ENCODE data around the gene ZNF608. TPM values are rescaled to one million over a fixed set of nuclear protein-coding genes. Genes with fewer than 3 reads are reported as not detected.

ZNF608 gene, protein sequence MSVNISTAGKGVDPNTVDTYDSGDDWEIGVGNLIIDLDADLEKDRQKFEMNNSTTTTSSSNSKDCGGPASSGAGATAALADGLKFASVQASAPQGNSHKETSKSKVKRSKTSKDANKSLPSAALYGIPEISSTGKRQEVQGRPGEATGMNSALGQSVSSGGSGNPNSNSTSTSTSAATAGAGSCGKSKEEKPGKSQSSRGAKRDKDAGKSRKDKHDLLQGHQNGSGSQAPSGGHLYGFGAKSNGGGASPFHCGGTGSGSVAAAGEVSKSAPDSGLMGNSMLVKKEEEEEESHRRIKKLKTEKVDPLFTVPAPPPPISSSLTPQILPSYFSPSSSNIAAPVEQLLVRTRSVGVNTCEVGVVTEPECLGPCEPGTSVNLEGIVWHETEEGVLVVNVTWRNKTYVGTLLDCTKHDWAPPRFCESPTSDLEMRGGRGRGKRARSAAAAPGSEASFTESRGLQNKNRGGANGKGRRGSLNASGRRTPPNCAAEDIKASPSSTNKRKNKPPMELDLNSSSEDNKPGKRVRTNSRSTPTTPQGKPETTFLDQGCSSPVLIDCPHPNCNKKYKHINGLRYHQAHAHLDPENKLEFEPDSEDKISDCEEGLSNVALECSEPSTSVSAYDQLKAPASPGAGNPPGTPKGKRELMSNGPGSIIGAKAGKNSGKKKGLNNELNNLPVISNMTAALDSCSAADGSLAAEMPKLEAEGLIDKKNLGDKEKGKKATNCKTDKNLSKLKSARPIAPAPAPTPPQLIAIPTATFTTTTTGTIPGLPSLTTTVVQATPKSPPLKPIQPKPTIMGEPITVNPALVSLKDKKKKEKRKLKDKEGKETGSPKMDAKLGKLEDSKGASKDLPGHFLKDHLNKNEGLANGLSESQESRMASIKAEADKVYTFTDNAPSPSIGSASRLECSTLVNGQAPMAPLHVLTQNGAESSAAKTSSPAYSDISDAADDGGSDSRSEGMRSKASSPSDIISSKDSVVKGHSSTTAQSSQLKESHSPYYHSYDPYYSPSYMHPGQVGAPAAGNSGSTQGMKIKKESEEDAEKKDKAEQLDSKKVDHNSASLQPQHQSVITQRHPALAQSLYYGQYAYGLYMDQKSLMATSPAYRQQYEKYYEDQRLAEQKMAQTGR (N-terminal part only)
- total RNA-seq (not detected), polyA plus RNA-seq (not detected)

DNA sequence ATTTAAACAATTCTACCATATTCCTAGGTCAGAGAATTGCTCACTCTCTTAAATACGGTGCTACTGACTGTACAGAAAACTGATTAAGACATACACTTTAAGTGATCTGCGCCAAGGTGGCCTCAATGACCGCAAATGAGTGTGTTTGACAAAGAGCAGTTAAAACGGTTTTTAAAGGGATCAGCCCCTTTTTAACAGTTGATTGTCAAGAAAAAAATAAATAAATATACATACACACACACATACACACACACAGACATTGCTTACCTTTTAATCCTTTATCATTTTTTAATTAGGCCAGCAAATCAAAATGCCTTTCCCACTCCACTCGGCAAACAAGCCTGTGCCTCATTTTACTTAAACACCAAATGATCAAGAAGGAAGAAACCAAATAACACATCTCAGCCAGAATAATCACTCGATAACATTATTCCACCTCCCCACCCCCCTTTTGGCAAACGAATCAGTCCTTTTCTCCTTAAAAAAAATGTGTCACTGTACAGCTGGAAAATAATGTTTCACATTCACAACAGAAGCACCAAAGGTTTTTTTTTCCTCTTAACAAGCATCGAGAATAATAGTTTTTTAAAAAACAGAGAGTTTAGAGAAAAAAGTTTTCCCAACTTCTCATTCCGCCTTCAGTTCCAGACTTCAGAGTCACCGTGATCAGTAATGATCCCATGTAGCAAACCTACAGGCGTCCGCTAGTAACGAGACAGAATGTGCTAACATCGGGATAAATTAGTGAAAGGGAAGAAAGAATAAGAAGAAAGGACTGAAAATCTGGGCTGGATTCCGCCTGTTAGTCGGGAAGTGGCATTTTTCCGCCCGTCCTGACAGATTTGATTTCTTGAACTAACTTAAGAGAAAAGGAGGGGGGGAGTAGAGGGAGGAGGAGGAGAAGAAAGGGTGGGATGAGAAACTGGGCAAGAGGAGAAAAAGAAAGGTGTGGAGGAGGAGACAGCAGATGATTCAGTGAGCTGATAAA, at the start of gene ZNF608:
Gene ZNF608, minus strand, starts transcription at position 712 of the 988 bp plus-strand sequence. CDS start 1,650 bp downstream, outside the sequence.
- peak within 1 kb of the TSS in 1 of 8 donors; percentile 37 for H3K27ac Mint-ChIP-seq
- peaks cover 2 to 15% (median 9%) of the 10 kb centered on the region in 3 donors for H3K4me1 Mint-ChIP-seq
- H3K27me3 Mint-ChIP-seq, result peaks cover 38 to 56% of the 10 kb centered on the region in 2 donors
- Histone ChIP-seq H3K27me3 (ENCODE audit: insufficient read depth, low read length, poor library complexity, severe bottlenecking) (peaks cover 16% of the 10 kb centered on the region), H3K9me3 (ENCODE audit: low read length) (no peaks in the 10 kb centered on the region), H3K27ac (ENCODE audit: low read depth, low read length) (no peak within 1 kb of the TSS), H3K4me1 (ENCODE audit: insufficient read depth, low read length) (no peaks in the 10 kb centered on the region), H3K36me3 (ENCODE audit: insufficient read depth, low read length) (no peaks in the 10 kb centered on the region), H3K4me3 (ENCODE audit: low read length) (no peak within 1 kb of the TSS)
- DNase-seq, result no peak
- ChIA-PET POLR2A (no interaction called here), CTCF (no interaction called here)
- peak within 1 kb of the TSS in 5 of 7 donors; percentile 32 to 60 (median 42) for H3K4me3 Mint-ChIP-seq
- H3K36me3 Mint-ChIP-seq, result no peaks in the 10 kb centered on the region
- peaks cover under 1 to 9% (median 8%) of the 10 kb centered on the region in 5 donors for H3K9me3 Mint-ChIP-seq

DNA sequence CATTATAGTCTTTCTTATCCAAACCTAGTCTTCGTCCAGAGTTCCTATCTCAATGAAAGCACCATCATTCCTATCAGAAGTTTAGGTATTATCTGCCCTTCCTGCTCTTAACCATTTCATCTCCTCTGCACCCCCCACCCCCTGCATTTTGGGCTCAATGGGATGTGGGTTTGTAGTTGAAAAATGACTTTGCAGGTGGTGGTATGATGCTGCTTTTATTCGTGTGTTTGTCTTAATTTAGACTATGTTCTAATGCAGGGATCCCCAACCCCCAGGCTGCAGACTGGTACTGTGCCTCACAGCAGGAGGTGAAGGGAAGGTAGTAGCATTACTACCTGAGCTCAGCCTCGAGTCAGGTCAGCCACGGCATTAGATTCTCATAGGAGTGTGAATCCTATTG, 49.4 kb upstream of the ZNF608 start:
- ChIA-PET POLR2A (no interaction called here), CTCF (no interaction called here)
- Mint-ChIP-seq H3K4me1 (no peaks in the 10 kb centered on the region), H3K27ac (no peak overlapping the region), H3K36me3 (no peaks in the 10 kb centered on the region), H3K27me3 (no peaks in the 10 kb centered on the region), H3K9me3 (peaks cover 0 to 8% (median 3%) of the 10 kb centered on the region in 5 donors), H3K4me3 (no peak overlapping the region)
- Histone ChIP-seq H3K36me3 (ENCODE audit: insufficient read depth, low read length) (no peaks in the 10 kb centered on the region), H3K27ac (ENCODE audit: low read depth, low read length) (no peak overlapping the region), H3K4me1 (ENCODE audit: insufficient read depth, low read length) (no peaks in the 10 kb centered on the region), H3K9me3 (ENCODE audit: low read length) (no peaks in the 10 kb centered on the region), H3K27me3 (ENCODE audit: insufficient read depth, low read length, poor library complexity, severe bottlenecking) (no peaks in the 10 kb centered on the region), H3K4me3 (ENCODE audit: low read length) (no peak overlapping the region)
- DNase-seq, result no peak

GRCh38 chr5:124790895-124791732, 44.7 kb upstream of the ZNF608 start:
- Mint-ChIP-seq H3K9me3 (peaks cover 1 to 8% (median 3%) of the 10 kb centered on the region in 5 donors), H3K36me3 (no peaks in the 10 kb centered on the region), H3K27ac (no peak overlapping the region), H3K4me1 (no peaks in the 10 kb centered on the region), H3K27me3 (no peaks in the 10 kb centered on the region), H3K4me3 (no peak overlapping the region)
- H3K4me1 ChIP-seq (ENCODE audit: insufficient read depth, low read length), result no peaks in the 10 kb centered on the region
- no peak overlapping the region for H3K4me3 ChIP-seq (ENCODE audit: low read length)
- CTCF ChIA-PET, result no interaction called here
- DNase-seq, result no peak
- H3K27ac ChIP-seq (ENCODE audit: low read depth, low read length), result no peak overlapping the region
- H3K9me3 ChIP-seq (ENCODE audit: low read length), result no peaks in the 10 kb centered on the region
- no peaks in the 10 kb centered on the region for H3K36me3 ChIP-seq (ENCODE audit: insufficient read depth, low read length)
- H3K27me3 ChIP-seq (ENCODE audit: insufficient read depth, low read length, poor library complexity, severe bottlenecking), result no peaks in the 10 kb centered on the region
- POLR2A ChIA-PET, result no interaction called here

DNA sequence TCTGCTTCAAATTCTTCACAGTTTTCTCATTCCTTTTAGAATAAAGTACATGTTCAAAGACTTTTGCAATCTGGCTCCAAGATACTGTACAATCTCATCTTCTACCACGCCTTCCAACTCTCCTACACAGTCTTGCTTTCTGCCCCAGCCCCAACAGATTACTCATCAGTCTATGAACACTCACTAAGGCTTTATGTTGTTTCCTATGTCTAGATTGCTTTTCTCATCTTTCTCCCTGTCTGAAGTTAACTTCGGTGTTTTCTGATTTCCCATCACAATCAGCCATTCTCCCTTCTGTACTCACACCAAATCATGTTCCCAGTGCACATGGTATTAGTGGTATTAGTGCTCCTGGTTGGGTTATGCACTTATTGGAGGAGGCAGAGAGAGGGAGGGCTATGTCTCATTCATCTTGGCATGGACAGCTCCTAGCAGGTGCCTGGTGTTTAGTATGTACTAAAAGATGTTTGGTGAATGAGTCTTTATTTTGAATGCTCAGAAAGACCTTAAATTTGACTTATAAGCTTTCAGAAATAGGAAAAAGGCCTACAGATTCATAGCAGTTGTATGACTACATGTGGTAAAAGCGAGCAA, 44.0 kb upstream of the ZNF608 start:
- no peaks in the 10 kb centered on the region for H3K36me3 ChIP-seq (ENCODE audit: insufficient read depth, low read length)
- Mint-ChIP-seq H3K27ac (no peak overlapping the region), H3K9me3 (peaks cover 1 to 8% (median 3%) of the 10 kb centered on the region in 5 donors), H3K4me3 (no peak overlapping the region), H3K36me3 (no peaks in the 10 kb centered on the region), H3K4me1 (no peaks in the 10 kb centered on the region), H3K27me3 (no peaks in the 10 kb centered on the region)
- H3K9me3 ChIP-seq (ENCODE audit: low read length), result no peaks in the 10 kb centered on the region
- no peaks in the 10 kb centered on the region for H3K4me1 ChIP-seq (ENCODE audit: insufficient read depth, low read length)
- DNase-seq, result no peak
- H3K27me3 ChIP-seq (ENCODE audit: insufficient read depth, low read length, poor library complexity, severe bottlenecking), result no peaks in the 10 kb centered on the region
- ChIA-PET CTCF (no interaction called here), POLR2A (no interaction called here)
- no peak overlapping the region for H3K4me3 ChIP-seq (ENCODE audit: low read length)
- no peak overlapping the region for H3K27ac ChIP-seq (ENCODE audit: low read depth, low read length)

- DNase-seq, result no peak
- Mint-ChIP-seq H3K36me3 (no peaks in the 10 kb centered on the region), H3K27ac (no peak overlapping the region), H3K9me3 (peaks cover 1 to 8% (median 3%) of the 10 kb centered on the region in 5 donors), H3K4me1 (no peaks in the 10 kb centered on the region), H3K4me3 (no peak overlapping the region), H3K27me3 (no peaks in the 10 kb centered on the region)
- Histone ChIP-seq H3K9me3 (ENCODE audit: low read length) (no peaks in the 10 kb centered on the region), H3K27me3 (ENCODE audit: insufficient read depth, low read length, poor library complexity, severe bottlenecking) (no peaks in the 10 kb centered on the region), H3K36me3 (ENCODE audit: insufficient read depth, low read length) (no peaks in the 10 kb centered on the region), H3K4me1 (ENCODE audit: insufficient read depth, low read length) (no peaks in the 10 kb centered on the region), H3K4me3 (ENCODE audit: low read length) (no peak overlapping the region), H3K27ac (ENCODE audit: low read depth, low read length) (no peak overlapping the region)
- ChIA-PET CTCF (no interaction called here), POLR2A (no interaction called here)
These were observed 42.7 kb upstream of the ZNF608 start for GRCh38 chr5:124789104-124789605.

- Mint-ChIP-seq H3K9me3 (peaks cover 0 to 4% (median 0%) of the 10 kb centered on the region in 5 donors), H3K4me1 (no peaks in the 10 kb centered on the region), H3K27ac (no peak overlapping the region), H3K36me3 (no peaks in the 10 kb centered on the region), H3K4me3 (no peak overlapping the region), H3K27me3 (no peaks in the 10 kb centered on the region)
- Histone ChIP-seq H3K27ac (ENCODE audit: low read depth, low read length) (no peak overlapping the region), H3K4me3 (ENCODE audit: low read length) (no peak overlapping the region), H3K9me3 (ENCODE audit: low read length) (no peaks in the 10 kb centered on the region), H3K36me3 (ENCODE audit: insufficient read depth, low read length) (no peaks in the 10 kb centered on the region), H3K4me1 (ENCODE audit: insufficient read depth, low read length) (no peaks in the 10 kb centered on the region), H3K27me3 (ENCODE audit: insufficient read depth, low read length, poor library complexity, severe bottlenecking) (no peaks in the 10 kb centered on the region)
- POLR2A ChIA-PET, result no interaction called here
- CTCF ChIA-PET, result interaction anchor here (1.4 kb wide), 1 partner anchor 10 kb away, joined by 3 read pairs; no protein-coding TSS in a partner anchor
- DNase-seq, result no peak
These were observed 37.4 kb upstream of the ZNF608 start for GRCh38 chr5:124783794-124784193.

Data from CD8-positive, alpha-beta memory T cell (primary cell).